HG02798 (cell line): Measurements from ENCODE around the gene DNAH14.
"Not testable (repeated sequence)": the region's sequence is repeated elsewhere in the genome, so short reads cannot be mapped to it uniquely, and the experiment has no call there.

ENCODE experiments used
- ATAC-seq: cut with Tn5 transposase; IDR thresholded peaks from one replicate; pipeline ENCODE4 v1.9.1; 2021; ENCODE audit warnings: mild to moderate bottlenecking; ENCODE audit not compliant: unreplicated experiment, poor library complexity

DNAH14 gene

GRCh38 chr1:225230483-225230882 lies 301.0 kb downstream of the DNAH14 start:
- no peak for ATAC-seq

- ATAC-seq = not testable (repeated sequence)
These were observed 303.5 kb downstream of the DNAH14 start for GRCh38 chr1:225232930-225233329.

DNA sequence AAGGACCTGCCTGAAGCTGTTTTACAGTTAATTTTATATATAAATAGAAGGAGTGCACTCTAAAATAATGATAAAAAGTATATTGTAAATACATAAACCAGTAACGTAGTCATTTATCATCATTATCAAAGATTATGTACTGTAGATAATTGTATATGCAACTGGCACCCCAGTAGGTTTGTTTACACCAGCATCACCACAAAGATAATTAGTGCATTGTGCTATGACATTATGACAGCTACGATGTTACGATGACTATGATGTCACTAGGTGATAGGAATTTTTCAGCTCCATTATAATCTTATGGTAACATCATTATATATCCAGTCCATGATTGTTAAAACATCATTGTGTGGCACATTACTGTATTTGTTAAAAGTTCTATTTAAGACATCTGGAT lies 313.1 kb downstream of the DNAH14 start:
- no peak for ATAC-seq

- peak; percentile 85 for ATAC-seq
These were observed 321.0 kb downstream of the DNAH14 start for GRCh38 chr1:225250432-225250831.

- no peak for ATAC-seq
These were observed 323.7 kb downstream of the DNAH14 start for GRCh38 chr1:225253173-225253572.

DNA sequence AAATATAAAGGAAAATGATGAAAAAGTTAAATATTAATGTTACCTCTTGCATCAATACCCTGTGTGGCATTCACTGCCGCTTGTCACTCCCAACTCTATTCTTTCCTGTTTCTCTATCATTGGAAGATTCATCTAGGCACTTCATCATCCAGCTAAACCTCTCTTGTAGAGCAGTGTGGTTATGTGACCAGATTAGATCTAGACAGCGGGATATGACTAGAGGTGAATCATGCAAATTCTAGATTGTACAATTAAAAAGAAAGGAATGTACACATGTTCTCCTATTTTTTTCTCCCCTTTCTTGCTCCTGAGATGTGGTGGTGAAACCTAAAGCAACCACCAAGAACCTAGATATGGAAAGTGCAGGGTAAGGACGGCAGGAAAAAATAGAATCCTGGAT lies 324.3 kb downstream of the DNAH14 start:
- ATAC-seq = no peak

- ATAC-seq = no peak
These were observed 325.2 kb downstream of the DNAH14 start for GRCh38 chr1:225254676-225255075.

DNA sequence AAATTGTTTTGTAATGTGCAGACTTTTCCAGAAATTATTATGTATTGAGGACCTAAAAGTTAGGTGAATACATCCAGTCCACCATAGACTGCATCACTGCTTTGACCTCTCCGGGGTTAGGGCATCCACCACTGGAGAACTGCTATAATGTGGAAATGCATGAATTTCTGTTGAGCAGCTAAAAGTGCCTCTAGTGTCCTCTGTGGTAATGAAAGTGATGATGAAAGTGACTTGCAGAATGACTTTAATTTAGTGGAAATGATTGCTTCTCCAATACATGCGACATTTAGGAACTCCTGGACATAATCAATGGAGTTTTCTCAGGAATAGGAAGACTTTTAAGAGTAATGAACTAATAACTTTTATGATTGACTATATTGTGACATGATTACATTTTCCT lies 327.6 kb downstream of the DNAH14 start:
- no peak for ATAC-seq

DNA sequence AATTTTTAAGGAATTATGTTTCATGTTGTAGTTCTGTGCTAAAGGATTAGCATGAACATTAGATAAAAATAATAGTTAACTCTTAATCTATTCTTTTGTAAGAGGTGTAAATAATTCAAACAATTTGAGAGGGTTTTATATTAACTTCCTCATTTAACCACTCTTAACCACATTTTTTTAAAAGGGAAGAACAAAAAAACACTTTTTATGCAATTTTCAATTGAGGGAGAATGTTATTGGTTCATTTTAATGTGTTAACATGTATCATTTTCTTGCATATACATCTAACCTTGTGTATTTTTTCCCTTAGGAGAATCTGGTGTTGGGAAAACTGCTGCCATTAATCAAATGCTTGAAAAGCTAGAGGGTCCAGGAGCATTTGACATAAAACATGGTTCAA lies 329.3 kb downstream of the DNAH14 start:
- no peak for ATAC-seq

- no peak for ATAC-seq
These were observed 330.1 kb downstream of the DNAH14 start for GRCh38 chr1:225259542-225259941.

GRCh38 chr1:225260319-225260718 lies 330.8 kb downstream of the DNAH14 start:
- no peak for ATAC-seq

GRCh38 chr1:225277445-225277844 lies 348.0 kb downstream of the DNAH14 start:
- ATAC-seq = no peak

DNA sequence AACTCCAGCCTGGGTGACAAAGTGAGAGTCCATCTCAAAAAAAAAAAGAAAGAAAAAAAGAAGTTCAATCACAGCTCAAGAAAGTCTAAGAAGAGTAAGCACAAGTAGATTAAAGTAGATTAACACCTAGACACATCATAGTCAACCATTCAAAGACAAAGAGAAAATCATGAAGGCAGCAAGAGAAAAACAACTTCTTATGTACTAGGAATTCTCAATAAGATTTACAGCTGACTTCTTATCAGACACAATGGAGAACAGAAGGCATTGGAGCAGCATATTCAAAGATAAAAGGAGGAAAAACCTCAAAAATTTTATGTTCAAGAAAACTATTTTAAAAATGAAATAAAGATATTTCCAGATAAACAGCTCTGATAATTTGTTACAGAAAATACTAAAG lies 351.1 kb downstream of the DNAH14 start:
- ATAC-seq = no peak

DNA sequence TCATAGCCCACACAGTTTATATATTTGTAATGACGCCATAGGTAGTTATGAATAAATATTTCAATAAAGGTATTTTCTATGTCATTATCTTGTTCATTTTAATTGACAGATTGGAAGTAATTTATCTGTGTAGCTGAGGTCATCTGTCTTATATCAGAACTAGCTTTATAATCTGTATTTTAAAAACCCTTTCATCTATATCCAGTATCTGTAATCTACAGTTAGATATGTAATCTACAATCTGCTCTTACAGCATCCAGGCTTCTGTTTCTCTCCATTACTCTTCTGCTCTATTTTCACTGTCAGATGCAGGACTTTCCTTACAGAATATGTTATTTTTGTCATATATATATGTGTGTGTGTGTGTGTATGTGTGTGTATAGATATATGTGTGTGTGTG lies 360.8 kb downstream of the DNAH14 start:
- no peak for ATAC-seq

GRCh38 chr1:225299624-225300023 lies 370.1 kb downstream of the DNAH14 start:
- ATAC-seq = no peak

DNA sequence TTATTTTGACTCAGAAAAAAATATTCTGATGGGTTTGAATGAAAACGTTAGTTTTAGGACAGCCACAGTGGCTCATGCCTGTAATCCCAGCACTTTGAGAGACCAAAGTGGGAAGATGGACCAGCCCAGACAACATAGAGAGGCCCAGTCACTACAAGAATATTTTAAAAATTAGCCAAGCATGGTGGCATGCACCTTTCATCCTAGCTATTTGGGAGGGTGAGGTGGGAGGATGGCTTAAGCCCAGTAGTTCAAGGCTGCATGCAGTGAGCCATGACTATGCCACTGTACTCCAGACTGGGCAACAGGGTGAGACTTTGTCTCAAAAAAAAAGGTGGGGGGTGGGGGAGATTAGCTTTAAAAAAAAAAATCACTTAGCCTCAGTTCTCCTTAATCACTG lies 370.9 kb downstream of the DNAH14 start:
- no peak for ATAC-seq

GRCh38 chr1:225304996-225305395 lies 375.5 kb downstream of the DNAH14 start:
- ATAC-seq = no peak

DNA sequence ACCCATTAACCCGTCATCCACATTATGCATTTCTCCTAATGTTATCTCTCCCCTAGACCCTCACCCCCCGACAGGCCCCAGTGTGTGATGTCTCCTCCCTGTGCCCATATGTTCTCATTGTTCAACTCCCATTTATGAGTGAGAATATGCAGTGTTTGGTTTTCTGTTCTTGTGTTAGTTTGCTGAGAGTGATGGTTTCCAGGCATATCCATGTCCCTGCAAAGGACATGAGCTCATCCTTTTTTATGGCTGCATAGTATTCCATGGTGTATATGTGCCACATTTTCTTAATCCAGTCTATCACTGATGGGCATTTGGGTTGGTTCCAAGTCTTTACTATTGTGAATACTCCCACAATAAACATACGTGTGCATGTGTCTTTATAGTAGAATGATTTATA lies 381.1 kb downstream of the DNAH14 start:
- not testable (repeated sequence) for ATAC-seq

GRCh38 chr1:225318706-225319575 lies 389.5 kb downstream of the DNAH14 start:
- ATAC-seq = peak; percentile 94

DNA sequence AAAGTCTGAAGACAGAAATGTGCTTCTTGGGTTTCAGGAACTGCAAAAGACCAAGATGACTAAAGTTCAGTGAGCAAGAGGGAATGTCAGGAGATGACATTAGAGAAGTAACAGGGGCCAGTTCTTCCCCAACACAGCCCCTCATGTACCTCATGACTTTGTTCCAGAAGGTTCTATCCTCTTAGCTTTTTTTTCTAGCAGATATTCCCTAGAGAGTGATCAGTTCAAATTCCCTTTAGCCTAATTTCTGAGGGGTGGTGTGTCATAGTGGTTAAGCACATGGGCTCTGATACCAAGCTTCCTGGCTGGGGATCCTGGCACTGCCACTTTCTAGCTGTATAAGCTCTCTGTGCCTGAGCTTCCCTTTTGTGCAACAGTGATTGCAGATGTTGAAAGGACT lies 390.4 kb downstream of the DNAH14 start:
- no peak for ATAC-seq

DNA sequence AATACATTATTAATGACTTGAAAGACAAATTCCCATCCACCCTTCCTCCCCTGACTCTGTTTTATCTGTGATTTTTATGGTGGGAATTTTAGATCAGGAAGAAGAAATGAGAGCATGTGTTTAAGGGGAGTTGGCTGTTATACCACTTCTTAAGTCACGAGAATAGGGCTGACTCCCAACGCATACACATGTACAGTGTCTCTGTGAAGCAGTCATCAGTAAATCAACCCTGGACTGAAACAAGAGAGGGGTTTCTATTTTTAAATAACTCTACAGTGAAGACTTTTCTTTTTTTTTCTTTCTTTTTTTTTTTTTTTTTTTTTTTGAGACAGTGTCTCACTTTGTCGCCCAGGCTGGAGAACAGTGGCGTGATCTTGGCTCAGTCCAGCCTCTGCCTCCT lies 392.3 kb downstream of the DNAH14 start:
- no peak for ATAC-seq

- ATAC-seq = no peak
These were observed 399.6 kb downstream of the DNAH14 start for GRCh38 chr1:225329041-225329440.
